GM23248 (cell line): ENCODE results near the gene HOXD1. TPM values are rescaled to one million over a fixed set of nuclear protein-coding genes. Genes with fewer than 3 reads are reported as not detected.

Source experiments
- DNase-seq: peaks from one replicate; pipeline ENCODE4 v3.0.0-alpha.2; 2015
- H2AFZ ChIP-seq: fragments of 200-600 bp; sonication (generic); 2 replicates; pipeline ENCODE4 v1.6.1; 2016; ENCODE audit warnings: antibody characterized with exemption
- H3F3A ChIP-seq: fragments of 200-600 bp; sonication (generic); 2 replicates; pipeline ENCODE4 v1.6.1; 2016; ENCODE audit warnings: mild to moderate bottlenecking, antibody characterized with exemption, mixed run types; ENCODE audit not compliant: insufficient read depth
- H3K27ac ChIP-seq: fragments of 200-600 bp; sonication (generic); 2 replicates; pipeline ENCODE4 v1.5.1; 2016; ENCODE audit warnings: mild to moderate bottlenecking
- H3K27me3 ChIP-seq: fragments of 200-600 bp; sonication (generic); replicated peaks from 2 replicates; pipeline ENCODE4 v1.6.1; 2016; ENCODE audit warnings: mild to moderate bottlenecking; ENCODE audit not compliant: insufficient read depth
- H3K36me3 ChIP-seq: fragments of 200-600 bp; sonication (generic); 2 replicates; pipeline ENCODE4 v1.6.1; 2016; ENCODE audit warnings: low read depth, mild to moderate bottlenecking
- H3K4me1 ChIP-seq: fragments of 200-600 bp; sonication (generic); 2 replicates; pipeline ENCODE4 v1.6.1; 2016; ENCODE audit warnings: mild to moderate bottlenecking; ENCODE audit not compliant: insufficient read depth
- H3K4me2 ChIP-seq: fragments of 200-600 bp; sonication (generic); one replicate; pipeline ENCODE4 v1.6.1; 2016; ENCODE audit warnings: mild to moderate bottlenecking; ENCODE audit not compliant: unreplicated experiment
- H3K4me3 ChIP-seq: fragments of 200-600 bp; sonication (generic); 2 replicates; pipeline ENCODE4 v1.5.1; 2016; ENCODE audit warnings: mild to moderate bottlenecking
- H3K79me2 ChIP-seq: fragments of 200-600 bp; sonication (generic); 2 replicates; pipeline ENCODE4 v1.6.1; 2016; ENCODE audit warnings: mild to moderate bottlenecking; ENCODE audit not compliant: insufficient read depth
- H3K9ac ChIP-seq: fragments of 200-600 bp; sonication (generic); 2 replicates; pipeline ENCODE4 v1.6.1; 2016; ENCODE audit warnings: mild to moderate bottlenecking
- H3K9me2 ChIP-seq: fragments of 200-600 bp; sonication (generic); 2 replicates; pipeline ENCODE4 v1.6.1; 2016; ENCODE audit warnings: mixed run types, mild to moderate bottlenecking, moderate library complexity; ENCODE audit not compliant: insufficient read depth
- H3K9me3 ChIP-seq: fragments of 200-600 bp; sonication (generic); one replicate; pipeline ENCODE4 v1.6.1; 2017; ENCODE audit warnings: low read depth
- H4K20me1 ChIP-seq: fragments of 200-600 bp; sonication (generic); 2 replicates; pipeline ENCODE4 v1.6.0; 2016; ENCODE audit not compliant: insufficient read depth
- EZH2 ChIP-seq: fragments of 200-600 bp; sonication (generic); IDR thresholded peaks from 2 replicates; pipeline ENCODE4 v1.6.1; 2018; ENCODE audit warnings: antibody characterized with exemption, mild to moderate bottlenecking; ENCODE audit not compliant: insufficient read depth, poor library complexity, severe bottlenecking
- EZH2phosphoT487 ChIP-seq: fragments of 200-600 bp; sonication (generic); IDR thresholded peaks from 2 replicates; pipeline ENCODE4 v1.6.1; 2018; ENCODE audit warnings: antibody characterized with exemption, moderate library complexity, mild to moderate bottlenecking, low read depth; ENCODE audit not compliant: insufficient read depth
- WGBS, 2 experiments: methylation state at CpG; one replicate each; pipeline ENCODE4 v1.1.6; 2015 to 2017; ENCODE audit warnings: low lambda C conversion rate in 2 of 2, low coverage in 1 of 2; ENCODE audit errors: missing lambda C conversion rate in 2 of 2; 5-methylcytosine and 5-hydroxymethylcytosine counted together
- in situ Hi-C: fragments of 300-500 bp; cut with MboI; formaldehyde crosslinking; loops from 2 replicates; pipeline ENCODE4 v1.15.0; 2020
- polyA plus RNA-seq: library from polyadenylated mRNA; unstranded; fragments of >200 nt; fragmentation: Nextera tagmentation; extraction: Ambion mirVana; gene quantifications from 2 replicates; pipeline ENCODE4 v1.2.1, GENCODE V29; 2016
- total RNA-seq: library from RNA; depleted of rRNA; stranded (reverse); fragments of >200 nt; shearing (Covaris generic); gene quantifications from 2 replicates; pipeline ENCODE4 v1.2.3, GENCODE V29; 2014

HOXD1 gene
- total and polyA plus RNA-seq, 2 experiments from 2014 or later = 0.43 to 2.2 TPM

DNA sequence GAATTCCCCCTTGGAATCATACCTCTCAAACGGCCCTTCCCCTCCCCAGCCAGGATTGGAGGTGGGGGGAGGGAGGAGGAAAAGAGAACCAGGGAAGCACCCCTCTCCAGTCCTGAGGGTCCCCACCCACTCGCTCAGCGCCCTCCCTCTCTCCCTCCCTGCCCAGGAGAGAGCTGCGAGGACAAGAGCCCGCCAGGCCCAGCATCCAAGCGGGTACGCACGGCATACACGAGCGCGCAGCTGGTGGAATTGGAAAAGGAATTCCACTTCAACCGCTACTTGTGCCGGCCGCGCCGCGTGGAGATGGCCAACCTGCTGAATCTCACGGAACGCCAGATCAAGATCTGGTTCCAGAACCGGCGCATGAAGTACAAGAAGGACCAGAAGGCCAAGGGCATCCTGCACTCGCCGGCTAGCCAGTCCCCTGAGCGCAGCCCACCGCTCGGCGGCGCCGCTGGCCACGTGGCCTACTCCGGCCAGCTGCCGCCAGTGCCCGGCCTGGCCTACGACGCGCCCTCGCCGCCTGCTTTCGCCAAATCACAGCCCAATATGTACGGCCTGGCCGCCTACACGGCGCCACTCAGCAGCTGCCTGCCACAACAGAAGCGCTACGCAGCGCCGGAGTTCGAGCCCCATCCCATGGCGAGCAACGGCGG is 17.0 kb upstream of the HOXD1 start:
- Histone ChIP-seq H3K27ac (no peak overlapping the region), H3K9me3 (no peaks in the 10 kb centered on the region), H3F3A (0 out of 2 replicates have a peak, but pooled peaks cover under 1% of the 10 kb centered on the region), H3K9ac (no peak overlapping the region), H3K9me2 (no peaks in the 10 kb centered on the region), H3K27me3 (no peaks in the 10 kb centered on the region), H3K36me3 (0 out of 2 replicates have a peak, but pooled peaks cover 4% of the 10 kb centered on the region), H2AFZ (no peak overlapping the region), H3K4me3 (no peak overlapping the region), H3K4me2 (no peak overlapping the region), H3K4me1 (peaks cover 8% of the 10 kb centered on the region; the same call in 1 of the 2 replicates), H3K79me2 (no peaks in the 10 kb centered on the region), H4K20me1 (no peaks in the 10 kb centered on the region)
- WGBS, 2 experiments = 94 to 95% methylated on average over 29 to 51 of the region's 51 CpGs
- TF ChIP-seq EZH2 = no peak
- TF ChIP-seq EZH2phosphoT487 = no peak
- in situ Hi-C loops = no loop called here
- DNase-seq = no peak

DNA sequence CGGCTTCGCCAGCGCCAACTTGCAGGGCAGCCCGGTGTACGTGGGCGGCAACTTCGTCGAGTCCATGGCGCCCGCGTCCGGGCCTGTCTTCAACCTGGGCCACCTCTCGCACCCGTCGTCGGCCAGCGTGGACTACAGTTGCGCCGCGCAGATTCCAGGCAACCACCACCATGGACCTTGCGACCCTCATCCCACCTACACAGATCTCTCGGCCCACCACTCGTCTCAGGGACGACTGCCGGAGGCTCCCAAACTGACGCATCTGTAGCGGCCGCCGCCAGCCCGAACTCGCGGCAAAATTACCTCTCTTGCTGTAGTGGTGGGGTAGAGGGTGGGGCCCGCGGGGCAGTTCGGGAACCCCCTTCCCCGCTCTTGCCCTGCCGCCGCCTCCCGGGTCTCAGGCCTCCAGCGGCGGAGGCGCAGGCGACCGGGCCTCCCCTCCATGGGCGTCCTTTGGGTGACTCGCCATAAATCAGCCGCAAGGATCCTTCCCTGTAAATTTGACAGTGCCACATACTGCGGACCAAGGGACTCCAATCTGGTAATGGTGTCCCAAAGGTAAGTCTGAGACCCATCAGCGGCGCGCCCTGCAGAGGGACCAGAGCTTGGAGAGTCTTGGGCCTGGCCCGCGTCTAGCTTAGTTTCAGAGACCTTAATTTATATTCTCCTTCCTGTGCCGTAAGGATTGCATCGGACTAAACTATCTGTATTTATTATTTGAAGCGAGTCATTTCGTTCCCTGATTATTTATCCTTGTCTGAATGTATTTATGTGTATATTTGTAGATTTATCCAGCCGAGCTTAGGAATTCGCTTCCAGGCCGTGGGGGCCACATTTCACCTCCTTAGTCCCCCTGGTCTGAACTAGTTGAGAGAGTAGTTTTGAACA is 16.2 kb upstream of the HOXD1 start:
- Histone ChIP-seq H4K20me1 (no peaks in the 10 kb centered on the region), H3K36me3 (0 out of 2 replicates have a peak, but pooled peaks cover 4% of the 10 kb centered on the region), H2AFZ (no peak overlapping the region), H3F3A (no peaks in the 10 kb centered on the region), H3K4me3 (no peak overlapping the region), H3K4me2 (no peak overlapping the region), H3K9me3 (no peaks in the 10 kb centered on the region), H3K9ac (no peak overlapping the region), H3K4me1 (peaks cover 4% of the 10 kb centered on the region; the same call in 1 of the 2 replicates), H3K79me2 (no peaks in the 10 kb centered on the region), H3K27ac (no peak overlapping the region), H3K27me3 (no peaks in the 10 kb centered on the region), H3K9me2 (no peaks in the 10 kb centered on the region)
- 95 to 96% methylated on average over 37 to 60 of the region's 60 CpGs for WGBS, 2 experiments
- in situ Hi-C loops = no loop called here
- DNase-seq = no peak
- TF ChIP-seq EZH2phosphoT487 (no peak), EZH2 (no peak)

DNA sequence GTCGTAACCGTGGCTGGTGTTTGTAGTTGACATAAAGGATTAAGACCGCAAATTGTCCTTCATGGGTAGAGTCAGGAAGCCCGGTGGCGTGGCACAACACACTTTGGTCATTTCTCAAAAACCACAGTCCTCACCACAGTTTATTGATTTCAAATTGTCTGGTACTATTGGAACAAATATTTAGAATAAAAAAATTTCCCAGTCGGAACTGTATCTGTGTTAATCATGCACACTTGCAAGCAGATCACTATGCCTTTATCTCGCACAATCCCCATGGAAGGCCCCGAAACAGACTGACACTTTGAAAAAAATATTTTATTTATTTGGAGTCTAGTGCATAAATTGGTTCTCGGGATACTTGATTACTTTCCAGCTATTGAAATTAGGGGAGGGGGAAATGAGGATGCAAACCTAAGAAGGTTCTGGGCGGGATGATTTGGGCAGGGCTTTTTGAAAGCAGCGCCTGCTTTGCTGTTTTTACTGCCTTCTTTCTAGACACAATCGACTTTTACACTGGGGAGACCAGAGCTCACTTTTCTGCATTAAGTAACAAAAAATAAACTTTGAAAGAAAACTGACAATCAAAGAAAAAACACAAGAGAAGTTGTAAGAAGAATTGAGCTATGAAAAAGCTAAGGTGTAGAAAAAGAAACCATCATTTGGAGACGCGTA is 15.4 kb upstream of the HOXD1 start:
- TF ChIP-seq EZH2phosphoT487 = no peak
- TF ChIP-seq EZH2 = no peak
- H3K27me3 ChIP-seq = no peaks in the 10 kb centered on the region
- WGBS, 2 experiments = 93 to 95% methylated on average over 14 of the region's 14 CpGs

DNA sequence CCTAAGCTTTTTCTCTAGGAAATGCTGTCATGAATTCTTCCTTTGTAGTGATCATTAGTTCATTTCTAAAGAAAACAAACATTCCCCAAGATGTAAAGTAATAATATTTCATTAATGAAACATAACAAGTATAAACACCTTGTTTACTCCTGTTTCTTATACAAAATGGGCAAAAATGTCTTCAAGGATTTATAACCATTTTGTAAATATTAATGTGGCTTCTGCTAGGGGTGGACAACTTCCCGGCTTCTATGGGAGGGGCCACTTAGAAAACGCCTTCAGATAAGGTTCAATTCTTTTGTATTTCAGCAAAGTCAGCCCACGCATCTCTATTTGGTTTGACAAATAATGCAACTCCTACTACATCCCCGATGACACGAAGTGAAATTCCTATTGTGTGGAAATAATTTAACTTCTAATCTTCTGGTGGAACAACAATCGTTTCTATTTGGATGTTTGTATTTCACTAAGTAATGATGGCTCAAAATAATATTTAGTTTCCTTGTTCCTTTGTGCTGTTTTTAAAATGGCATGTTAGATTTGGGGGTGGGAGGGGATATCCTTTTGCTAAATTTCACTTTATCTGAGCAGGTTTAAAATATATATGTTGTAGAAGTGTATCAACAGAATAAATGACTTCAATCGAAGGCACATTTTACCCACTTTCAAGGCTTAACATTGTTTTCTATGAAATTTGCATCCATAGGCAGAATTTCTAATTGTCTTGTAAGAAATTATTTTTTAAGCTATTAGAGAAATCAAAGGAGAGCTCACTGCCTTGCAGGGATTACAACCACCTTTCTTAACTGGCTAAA is 14.7 kb upstream of the HOXD1 start:
- no peak overlapping the region for H3K4me2 ChIP-seq
- H3K4me1 ChIP-seq = no peaks in the 10 kb centered on the region
- no peak overlapping the region for H3K4me3 ChIP-seq
- in situ Hi-C loops = no loop called here
- H3K9me2 ChIP-seq = no peaks in the 10 kb centered on the region
- H3K9ac ChIP-seq = no peak overlapping the region
- no peak for DNase-seq
- WGBS, 2 experiments = 95 to 97% methylated on average over 7 of the region's 7 CpGs
- H3F3A ChIP-seq = no peaks in the 10 kb centered on the region
- H4K20me1 ChIP-seq = no peaks in the 10 kb centered on the region
- no peaks in the 10 kb centered on the region for H3K79me2 ChIP-seq
- no peak for TF ChIP-seq EZH2phosphoT487
- TF ChIP-seq EZH2 = no peak
- no peak overlapping the region for H3K27ac ChIP-seq
- H3K27me3 ChIP-seq = no peaks in the 10 kb centered on the region
- 0 out of 2 replicates have a peak, but pooled peaks cover 4% of the 10 kb centered on the region for H3K36me3 ChIP-seq
- no peak overlapping the region for H2AFZ ChIP-seq
- no peaks in the 10 kb centered on the region for H3K9me3 ChIP-seq

More for the DNA sequence above, 15.4 kb upstream of the HOXD1 start:
- 0 out of 2 replicates have a peak, but pooled peaks cover 4% of the 10 kb centered on the region for H3K36me3 ChIP-seq
- H3K4me1 ChIP-seq = no peaks in the 10 kb centered on the region
- DNase-seq = no peak
- H3K9me3 ChIP-seq = no peaks in the 10 kb centered on the region
- H3K9me2 ChIP-seq = no peaks in the 10 kb centered on the region
- H3K9ac ChIP-seq = no peak overlapping the region
- no peaks in the 10 kb centered on the region for H3K79me2 ChIP-seq
- H3K4me2 ChIP-seq = no peak overlapping the region
- no peaks in the 10 kb centered on the region for H3F3A ChIP-seq
- H3K27ac ChIP-seq = no peak overlapping the region
- in situ Hi-C loops = no loop called here
- H3K4me3 ChIP-seq = no peak overlapping the region
- H4K20me1 ChIP-seq = no peaks in the 10 kb centered on the region
- H2AFZ ChIP-seq = no peak overlapping the region
